ENCODE data around the gene FOXD2.

Gene FOXD2

GRCh38 chr1:47468709-47469389, 31.0 kb downstream of the FOXD2 start:
- no peak for ATAC-seq (replicated peaks; ENCODE audit: extremely low read depth, poor library complexity, severe bottlenecking)
- peaks cover under 1% of the 10 kb centered on the region for H3K27me3 Mint-ChIP-seq
- H3K4me3 Mint-ChIP-seq, result no peak overlapping the region

GRCh38 chr1:47469390-47469759, 31.5 kb downstream of the FOXD2 start:
- no peaks in the 10 kb centered on the region for H3K36me3 Mint-ChIP-seq (ENCODE audit: insufficient read depth)
- no peak for DNase-seq (ENCODE audit: low spot score in 2 of 2)
- H3K27me3 Mint-ChIP-seq, result peaks cover 6% of the 10 kb centered on the region
- no peak overlapping the region for H3K4me3 Mint-ChIP-seq
- ATAC-seq (replicated peaks; ENCODE audit: extremely low read depth, poor library complexity, severe bottlenecking), result no peak
- no peak overlapping the region for H3K27ac Mint-ChIP-seq (ENCODE audit: low read depth)
- no peaks in the 10 kb centered on the region for H3K4me1 Mint-ChIP-seq
- no peaks in the 10 kb centered on the region for H3K9me3 Mint-ChIP-seq

More at GRCh38 chr1:47468709-47469389, 31.0 kb downstream of the FOXD2 start:
- H3K36me3 Mint-ChIP-seq (ENCODE audit: insufficient read depth), result no peaks in the 10 kb centered on the region
- no peaks in the 10 kb centered on the region for H3K4me1 Mint-ChIP-seq
- no peak overlapping the region for H3K27ac Mint-ChIP-seq (ENCODE audit: low read depth)
- H3K9me3 Mint-ChIP-seq, result no peaks in the 10 kb centered on the region
- DNase-seq (ENCODE audit: low spot score in 2 of 2), result no peak

GRCh38 chr1:47469910-47470309, 32.1 kb downstream of the FOXD2 start:
- Mint-ChIP-seq H3K36me3 (ENCODE audit: insufficient read depth) (no peaks in the 10 kb centered on the region), H3K9me3 (no peaks in the 10 kb centered on the region), H3K27me3 (peaks cover 10% of the 10 kb centered on the region), H3K27ac (ENCODE audit: low read depth) (no peak overlapping the region), H3K4me1 (no peaks in the 10 kb centered on the region), H3K4me3 (no peak overlapping the region)
- DNase-seq (ENCODE audit: low spot score in 2 of 2) (no peak), ATAC-seq (replicated peaks; ENCODE audit: extremely low read depth, poor library complexity, severe bottlenecking) (no peak)

- Mint-ChIP-seq H3K36me3 (ENCODE audit: insufficient read depth) (no peaks in the 10 kb centered on the region), H3K4me1 (no peaks in the 10 kb centered on the region), H3K4me3 (no peak overlapping the region), H3K9me3 (no peaks in the 10 kb centered on the region), H3K27me3 (peaks cover 18% of the 10 kb centered on the region), H3K27ac (ENCODE audit: low read depth) (no peak overlapping the region)
- ATAC-seq (replicated peaks; ENCODE audit: extremely low read depth, poor library complexity, severe bottlenecking) (no peak), DNase-seq (ENCODE audit: low spot score in 2 of 2) (no peak)
Measured at GRCh38 chr1:47471163-47471562, 33.3 kb downstream of the FOXD2 start.

GRCh38 chr1:47474278-47475193, 36.7 kb downstream of the FOXD2 start:
- no peak for ATAC-seq (replicated peaks; ENCODE audit: extremely low read depth, poor library complexity, severe bottlenecking)
- Mint-ChIP-seq H3K9me3 (no peaks in the 10 kb centered on the region), H3K27ac (ENCODE audit: low read depth) (no peak overlapping the region), H3K4me3 (no peak overlapping the region), H3K27me3 (peaks cover 30% of the 10 kb centered on the region), H3K4me1 (no peaks in the 10 kb centered on the region), H3K36me3 (ENCODE audit: insufficient read depth) (no peaks in the 10 kb centered on the region)
- DNase-seq (ENCODE audit: low spot score in 2 of 2), result no peak

GRCh38 chr1:47477595-47478080, 39.8 kb downstream of the FOXD2 start:
- Mint-ChIP-seq H3K9me3 (no peaks in the 10 kb centered on the region), H3K27ac (ENCODE audit: low read depth) (no peak overlapping the region), H3K27me3 (peaks cover 52% of the 10 kb centered on the region), H3K36me3 (ENCODE audit: insufficient read depth) (no peaks in the 10 kb centered on the region), H3K4me1 (no peaks in the 10 kb centered on the region), H3K4me3 (no peak overlapping the region)
- no peak for DNase-seq (ENCODE audit: low spot score in 2 of 2)
- ATAC-seq (replicated peaks; ENCODE audit: extremely low read depth, poor library complexity, severe bottlenecking), result no peak

- H3K27me3 Mint-ChIP-seq, result peaks cover 55% of the 10 kb centered on the region
- no peaks in the 10 kb centered on the region for H3K4me1 Mint-ChIP-seq
- H3K4me3 Mint-ChIP-seq, result no peak overlapping the region
- H3K27ac Mint-ChIP-seq (ENCODE audit: low read depth), result no peak overlapping the region
- DNase-seq (ENCODE audit: low spot score in 2 of 2), result no peak
- ATAC-seq (replicated peaks; ENCODE audit: extremely low read depth, poor library complexity, severe bottlenecking), result no peak
- H3K9me3 Mint-ChIP-seq, result no peaks in the 10 kb centered on the region
- H3K36me3 Mint-ChIP-seq (ENCODE audit: insufficient read depth), result no peaks in the 10 kb centered on the region
Measured at GRCh38 chr1:47478090-47478489, 40.2 kb downstream of the FOXD2 start.

- H3K4me1 Mint-ChIP-seq, result no peaks in the 10 kb centered on the region
- H3K27me3 Mint-ChIP-seq, result peaks cover 46% of the 10 kb centered on the region
- H3K27ac Mint-ChIP-seq (ENCODE audit: low read depth), result no peak overlapping the region
- no peaks in the 10 kb centered on the region for H3K9me3 Mint-ChIP-seq
- DNase-seq (ENCODE audit: low spot score in 2 of 2) (no peak), ATAC-seq (replicated peaks; ENCODE audit: extremely low read depth, poor library complexity, severe bottlenecking) (no peak)
- no peak overlapping the region for H3K4me3 Mint-ChIP-seq
- no peaks in the 10 kb centered on the region for H3K36me3 Mint-ChIP-seq (ENCODE audit: insufficient read depth)
Measured at GRCh38 chr1:47479664-47480063, 41.8 kb downstream of the FOXD2 start.

GRCh38 chr1:47481936-47482335, 44.1 kb downstream of the FOXD2 start:
- Mint-ChIP-seq H3K9me3 (no peaks in the 10 kb centered on the region), H3K36me3 (ENCODE audit: insufficient read depth) (no peaks in the 10 kb centered on the region), H3K4me1 (no peaks in the 10 kb centered on the region), H3K27me3 (peaks cover 37% of the 10 kb centered on the region), H3K27ac (ENCODE audit: low read depth) (no peak overlapping the region), H3K4me3 (no peak overlapping the region)
- DNase-seq (ENCODE audit: low spot score in 2 of 2) (no peak), ATAC-seq (replicated peaks; ENCODE audit: extremely low read depth, poor library complexity, severe bottlenecking) (no peak)

GRCh38 chr1:47482786-47483185, 44.9 kb downstream of the FOXD2 start:
- Mint-ChIP-seq H3K9me3 (no peaks in the 10 kb centered on the region), H3K27ac (ENCODE audit: low read depth) (no peak overlapping the region), H3K36me3 (ENCODE audit: insufficient read depth) (no peaks in the 10 kb centered on the region), H3K4me3 (no peak overlapping the region), H3K27me3 (peaks cover 37% of the 10 kb centered on the region), H3K4me1 (no peaks in the 10 kb centered on the region)
- ATAC-seq (replicated peaks; ENCODE audit: extremely low read depth, poor library complexity, severe bottlenecking) (no peak), DNase-seq (ENCODE audit: low spot score in 2 of 2) (no peak)

GRCh38 chr1:47483651-47484050, 45.8 kb downstream of the FOXD2 start:
- H3K36me3 Mint-ChIP-seq (ENCODE audit: insufficient read depth), result no peaks in the 10 kb centered on the region
- no peak for ATAC-seq (replicated peaks; ENCODE audit: extremely low read depth, poor library complexity, severe bottlenecking)
- H3K4me3 Mint-ChIP-seq, result no peak overlapping the region

GRCh38 chr1:47485817-47486216, 48.0 kb downstream of the FOXD2 start:
- Mint-ChIP-seq H3K27me3 (peaks cover 31% of the 10 kb centered on the region), H3K4me1 (no peaks in the 10 kb centered on the region), H3K36me3 (ENCODE audit: insufficient read depth) (no peaks in the 10 kb centered on the region), H3K27ac (ENCODE audit: low read depth) (no peak overlapping the region), H3K4me3 (no peak overlapping the region), H3K9me3 (no peaks in the 10 kb centered on the region)
- no peak for ATAC-seq (replicated peaks; ENCODE audit: extremely low read depth, poor library complexity, severe bottlenecking)
- DNase-seq (ENCODE audit: low spot score in 2 of 2), result no peak

More at GRCh38 chr1:47483651-47484050, 45.8 kb downstream of the FOXD2 start:
- H3K9me3 Mint-ChIP-seq, result no peaks in the 10 kb centered on the region
- no peaks in the 10 kb centered on the region for H3K4me1 Mint-ChIP-seq
- no peak overlapping the region for H3K27ac Mint-ChIP-seq (ENCODE audit: low read depth)
- no peak for DNase-seq (ENCODE audit: low spot score in 2 of 2)
- H3K27me3 Mint-ChIP-seq, result peaks cover 30% of the 10 kb centered on the region

GRCh38 chr1:47487332-47487731, 49.5 kb downstream of the FOXD2 start:
- DNase-seq (ENCODE audit: low spot score in 2 of 2) (no peak), ATAC-seq (replicated peaks; ENCODE audit: extremely low read depth, poor library complexity, severe bottlenecking) (no peak)
- Mint-ChIP-seq H3K4me3 (no peak overlapping the region), H3K27ac (ENCODE audit: low read depth) (no peak overlapping the region), H3K4me1 (no peaks in the 10 kb centered on the region), H3K36me3 (ENCODE audit: insufficient read depth) (no peaks in the 10 kb centered on the region), H3K9me3 (no peaks in the 10 kb centered on the region), H3K27me3 (peaks cover 34% of the 10 kb centered on the region)
